HEK293T (cell line): ENCODE measurements around the gene RBBP6.

Experiments
- CTCF ChIA-PET: fragments of 350-600 bp; formaldehyde crosslinking; extraction: SDS; loops from one replicate; lab custom pipeline; 2021; ENCODE audit warnings: antibody characterized with exemption, inconsistent platforms; lab: Yijun Ruan, JAX
- POLR2A ChIA-PET: fragments of 350-600 bp; formaldehyde crosslinking; extraction: SDS; loops from one replicate; lab custom pipeline; 2020; ENCODE audit warnings: antibody characterized with exemption, inconsistent platforms; lab: Yijun Ruan, JAX
- DNase-seq: peaks from one replicate; pipeline ENCODE4 v3.0.0; 2012; ENCODE audit warnings: mixed read lengths; ENCODE audit errors: extremely low spot score
- ARNT ChIP-seq: fragments of 450-650 bp; IDR thresholded peaks from 2 replicates; pipeline ENCODE4 v1.6.1; 2017; ENCODE audit warnings: mild to moderate bottlenecking
- BHLHE40 ChIP-seq: fragments of 450-650 bp; IDR thresholded peaks from 2 replicates; pipeline ENCODE4 v1.6.1; 2016; ENCODE audit warnings: mild to moderate bottlenecking, moderate library complexity, borderline replicate concordance
- CTBP1 ChIP-seq: fragments of 450-650 bp; IDR thresholded peaks from 2 replicates; pipeline ENCODE4 v1.6.1; 2016; ENCODE audit warnings: borderline replicate concordance
- ELF4 ChIP-seq: fragments of 450-650 bp; IDR thresholded peaks from 2 replicates; pipeline ENCODE4 v1.6.1; 2017; ENCODE audit warnings: antibody characterized with exemption
- FOXA1 ChIP-seq: fragments of 450-650 bp; IDR thresholded peaks from 2 replicates; pipeline ENCODE4 v1.6.1; 2016; ENCODE audit warnings: mild to moderate bottlenecking
- FOXK2 ChIP-seq: fragments of 450-650 bp; IDR thresholded peaks from 2 replicates; pipeline ENCODE4 v1.6.1; 2016; ENCODE audit warnings: mild to moderate bottlenecking
- FOXM1 ChIP-seq: fragments of 450-650 bp; IDR thresholded peaks from 2 replicates; pipeline ENCODE4 v1.6.1; 2017; ENCODE audit warnings: mild to moderate bottlenecking, borderline replicate concordance
- HDGF ChIP-seq: fragments of 450-650 bp; IDR thresholded peaks from 2 replicates; pipeline ENCODE4 v1.6.1; 2017; ENCODE audit warnings: antibody characterized with exemption, borderline replicate concordance
- L3MBTL2 ChIP-seq: fragments of 450-650 bp; conservative IDR thresholded peaks from 2 replicates; pipeline ENCODE4 v1.6.1; 2016; ENCODE audit warnings: mild to moderate bottlenecking
- LEF1 ChIP-seq: fragments of 450-650 bp; IDR thresholded peaks from 2 replicates; pipeline ENCODE4 v1.6.1; 2017; ENCODE audit warnings: mild to moderate bottlenecking, borderline replicate concordance
- NFRKB ChIP-seq: fragments of 450-650 bp; IDR thresholded peaks from 2 replicates; pipeline ENCODE4 v1.6.1; 2016; ENCODE audit warnings: mild to moderate bottlenecking, moderate library complexity
- SP1 ChIP-seq: fragments of 450-650 bp; IDR thresholded peaks from 2 replicates; pipeline ENCODE4 v1.6.1; 2017
- SUZ12 ChIP-seq: fragments of 450-650 bp; IDR thresholded peaks from 2 replicates; pipeline ENCODE4 v1.6.1; 2016; ENCODE audit warnings: mild to moderate bottlenecking
- TARDBP ChIP-seq: fragments of 450-650 bp; IDR thresholded peaks from 2 replicates; pipeline ENCODE4 v1.6.1; 2016
- ZNF384 ChIP-seq: fragments of 450-650 bp; IDR thresholded peaks from 2 replicates; pipeline ENCODE4 v1.6.1; 2016
- TF ChIP-seq, protein P1 (sequence below): fragments of 450-650 bp; IDR thresholded peaks from 2 replicates; pipeline ENCODE4 v1.6.1; 2016

RBBP6 gene

DNA sequence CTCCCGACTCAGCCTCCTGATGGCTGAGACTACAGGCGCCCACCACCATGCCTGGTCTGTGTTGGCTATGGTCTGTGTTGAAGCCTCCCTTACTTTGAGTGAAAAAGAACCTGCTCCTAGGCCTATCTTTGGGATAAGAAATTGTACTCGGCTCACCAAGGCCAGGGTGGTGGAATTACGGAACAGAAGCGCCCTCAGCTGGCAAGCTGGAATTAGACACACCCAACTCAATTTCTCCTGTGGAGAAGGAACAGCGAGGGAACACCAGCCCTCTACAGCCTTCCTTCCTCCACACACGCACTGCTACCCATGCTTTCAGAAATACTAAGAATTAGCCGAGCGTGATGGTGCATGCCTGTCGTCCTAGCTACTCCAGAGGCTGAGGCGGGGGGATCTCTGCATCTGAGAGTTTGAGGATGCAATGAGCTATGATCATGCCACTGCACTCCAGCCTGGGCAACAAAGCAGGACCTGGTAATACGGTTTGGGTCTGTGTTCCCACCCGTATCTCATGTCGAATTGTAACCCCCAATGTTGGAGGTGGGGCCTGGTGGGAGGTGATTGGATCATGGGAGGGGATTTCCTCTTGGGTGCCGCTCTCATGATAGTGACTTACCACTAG lies 40.1 kb upstream of the RBBP6 start:
- POLR2A ChIA-PET, result interaction anchor here (1.0 kb wide), 1 partner anchor 247 kb away, joined by 3 read pairs; no protein-coding TSS in a partner anchor
- CTCF ChIA-PET, result interaction anchor here (0.8 to 1.9 kb wide), 4 partner anchors 8 to 456 kb away, joined by 3 to 8 read pairs (median 3); no protein-coding TSS in a partner anchor
- no peak for TF ChIP-seq LEF1
- no peak for TF ChIP-seq L3MBTL2
- TF ChIP-seq SP1, result no peak
- peak; percentile 72 for DNase-seq

DNA sequence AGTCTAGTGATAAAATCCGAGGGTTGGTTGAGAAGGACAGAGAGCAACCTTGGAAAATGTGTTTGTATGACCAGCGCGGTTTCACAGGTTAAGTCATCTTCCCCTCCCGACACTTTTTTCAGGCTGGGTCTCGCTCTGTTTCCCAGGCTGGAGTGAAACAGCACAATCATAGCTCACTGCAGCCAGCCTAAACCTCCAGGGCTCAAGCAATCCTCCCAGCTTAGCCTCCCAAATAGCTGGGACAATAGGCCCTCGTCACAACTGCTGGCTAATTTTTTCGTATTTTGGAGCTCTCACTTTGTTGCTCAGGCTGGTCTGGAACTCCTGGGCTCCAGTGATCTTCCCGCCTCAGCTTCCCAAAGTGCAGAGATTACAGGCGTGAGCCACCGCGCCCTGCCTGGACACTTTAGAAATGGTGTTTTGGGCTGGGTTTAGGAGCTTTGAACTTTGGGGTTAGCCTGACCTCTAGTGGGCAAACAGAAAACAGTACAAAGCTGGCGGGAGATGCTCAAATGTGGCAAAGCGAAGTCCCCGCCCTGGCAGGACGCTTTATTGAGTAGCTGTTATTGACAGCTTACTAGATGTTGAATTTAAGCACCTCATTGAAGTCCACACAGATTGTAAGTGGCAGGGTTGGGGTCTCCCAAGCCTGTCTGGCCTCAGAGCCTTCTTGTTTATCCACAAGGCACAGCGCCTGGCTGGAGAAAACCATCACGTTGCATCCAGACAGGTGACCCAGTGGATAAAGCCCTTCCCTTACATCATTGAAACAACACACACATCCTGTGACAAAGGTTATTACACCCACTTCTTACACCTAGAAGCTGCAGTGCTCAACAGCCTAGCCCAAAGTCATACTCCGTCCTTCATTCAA lies 34.7 kb upstream of the RBBP6 start:
- ChIA-PET CTCF (interaction anchor here (0.5 to 2.2 kb wide), 20 partner anchors 8 to 775 kb away, joined by 3 to 23 read pairs (median 4); no protein-coding TSS in a partner anchor), POLR2A (no interaction called here)
- peak; percentile 76 for DNase-seq
- no peak for TF ChIP-seq SUZ12
- TF ChIP-seq NFRKB, result no peak
- TF ChIP-seq, protein P1, sequence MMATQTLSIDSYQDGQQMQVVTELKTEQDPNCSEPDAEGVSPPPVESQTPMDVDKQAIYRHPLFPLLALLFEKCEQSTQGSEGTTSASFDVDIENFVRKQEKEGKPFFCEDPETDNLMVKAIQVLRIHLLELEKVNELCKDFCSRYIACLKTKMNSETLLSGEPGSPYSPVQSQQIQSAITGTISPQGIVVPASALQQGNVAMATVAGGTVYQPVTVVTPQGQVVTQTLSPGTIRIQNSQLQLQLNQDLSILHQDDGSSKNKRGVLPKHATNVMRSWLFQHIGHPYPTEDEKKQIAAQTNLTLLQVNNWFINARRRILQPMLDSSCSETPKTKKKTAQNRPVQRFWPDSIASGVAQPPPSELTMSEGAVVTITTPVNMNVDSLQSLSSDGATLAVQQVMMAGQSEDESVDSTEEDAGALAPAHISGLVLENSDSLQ, result no peak
- TF ChIP-seq LEF1, result no peak
- TF ChIP-seq ARNT, result no peak

DNA sequence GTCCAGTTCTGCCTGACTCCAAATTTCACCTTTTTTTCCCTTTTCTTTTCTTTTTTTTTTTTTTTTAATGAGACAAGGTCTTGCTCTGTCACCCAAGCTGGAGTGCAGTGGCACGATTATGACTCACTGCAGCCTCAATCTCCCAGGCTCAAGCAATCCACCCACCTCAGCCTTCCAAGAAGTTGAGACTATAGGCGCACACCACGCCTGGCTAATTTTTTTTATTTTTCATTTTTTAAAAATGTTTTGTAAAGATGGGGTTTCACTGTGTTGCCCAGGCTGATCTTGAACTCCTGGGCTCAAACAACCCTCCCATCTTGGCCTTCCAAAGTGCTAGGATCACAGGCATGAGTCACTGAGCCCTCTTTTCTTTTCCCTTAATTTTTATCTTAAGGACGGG lies 33.4 kb upstream of the RBBP6 start:
- ChIA-PET CTCF (interaction anchor here (0.6 to 1.7 kb wide), 4 partner anchors 11 to 703 kb away, joined by 3 to 5 read pairs (median 3); no protein-coding TSS in a partner anchor), POLR2A (no interaction called here)
- DNase-seq, result no peak
- no peak for TF ChIP-seq ZNF384
- no peak for TF ChIP-seq SP1
- no peak for TF ChIP-seq TARDBP
- TF ChIP-seq FOXA1, result no peak
- TF ChIP-seq FOXM1, result no peak
- TF ChIP-seq NFRKB, result no peak
- no peak for TF ChIP-seq CTBP1
- TF ChIP-seq L3MBTL2, result no peak
- TF ChIP-seq LEF1, result no peak

DNA sequence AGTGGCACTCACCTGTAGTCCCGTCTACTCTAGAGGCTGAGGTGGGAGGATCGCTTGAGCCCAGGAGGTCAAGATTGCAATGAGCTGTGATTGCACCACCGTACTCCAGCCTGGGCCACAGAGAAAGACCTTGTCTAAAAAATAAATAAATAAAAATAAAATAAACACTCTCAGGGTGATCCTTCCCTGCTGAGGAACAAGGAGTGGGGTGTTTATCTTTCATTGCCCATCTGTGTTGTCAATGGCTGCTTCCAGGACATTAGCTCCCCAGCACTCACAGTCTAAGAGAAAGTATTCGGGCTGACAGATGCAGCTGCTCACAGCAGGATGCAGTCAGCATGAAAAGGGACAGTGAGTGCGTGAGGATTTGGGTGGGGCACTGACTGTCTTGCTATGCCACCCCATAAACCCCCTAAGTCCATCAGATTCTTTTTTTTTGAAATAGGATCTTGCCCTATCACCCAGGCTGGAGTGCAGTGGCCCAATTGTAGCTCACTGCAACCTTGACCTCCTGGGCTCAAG lies 31.3 kb upstream of the RBBP6 start:
- DNase-seq, result no peak
- POLR2A ChIA-PET, result no interaction called here
- CTCF ChIA-PET, result interaction anchor here (1.2 to 1.4 kb wide), 2 partner anchors 9 to 463 kb away, joined by 4 read pairs; no protein-coding TSS in a partner anchor
- TF ChIP-seq FOXA1, result no peak
- TF ChIP-seq TARDBP, result no peak
- TF ChIP-seq FOXK2, result no peak
- no peak for TF ChIP-seq NFRKB
- TF ChIP-seq CTBP1, result no peak
- TF ChIP-seq L3MBTL2, result no peak
- no peak for TF ChIP-seq SUZ12
- no peak for TF ChIP-seq BHLHE40
- no peak for TF ChIP-seq ARNT

DNA sequence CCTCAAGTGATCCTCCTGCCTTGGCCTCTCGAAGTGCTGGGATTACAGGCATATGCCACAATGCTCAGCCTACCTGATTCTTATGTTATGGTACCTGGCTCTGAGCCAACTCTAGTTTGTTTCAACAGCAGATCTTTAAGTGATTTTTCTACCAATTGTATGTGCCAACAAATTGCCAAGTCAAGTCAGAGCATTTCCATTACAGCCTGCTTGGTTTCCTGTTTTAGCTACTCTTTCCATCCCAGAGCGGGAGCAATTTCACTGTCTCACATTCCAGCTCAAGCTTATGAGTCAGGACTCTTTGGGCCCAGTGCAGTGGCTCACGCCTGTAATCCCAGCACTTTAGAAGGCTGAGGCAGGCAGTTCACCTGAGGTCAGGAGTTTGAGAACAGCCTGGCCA lies 30.8 kb upstream of the RBBP6 start:
- DNase-seq, result no peak
- POLR2A ChIA-PET, result no interaction called here
- CTCF ChIA-PET, result interaction anchor here (1.2 to 1.4 kb wide), 2 partner anchors 9 to 463 kb away, joined by 4 read pairs; no protein-coding TSS in a partner anchor
- no peak for TF ChIP-seq CTBP1
- TF ChIP-seq, protein P1, result no peak
- TF ChIP-seq SUZ12, result no peak
- TF ChIP-seq ZNF384, result no peak
- TF ChIP-seq BHLHE40, result no peak
- no peak for TF ChIP-seq FOXM1
- no peak for TF ChIP-seq LEF1
- TF ChIP-seq NFRKB, result no peak
- no peak for TF ChIP-seq HDGF
- no peak for TF ChIP-seq ARNT
- TF ChIP-seq SP1, result no peak
- TF ChIP-seq TARDBP, result no peak
- TF ChIP-seq FOXK2, result no peak
- TF ChIP-seq FOXA1, result no peak

DNA sequence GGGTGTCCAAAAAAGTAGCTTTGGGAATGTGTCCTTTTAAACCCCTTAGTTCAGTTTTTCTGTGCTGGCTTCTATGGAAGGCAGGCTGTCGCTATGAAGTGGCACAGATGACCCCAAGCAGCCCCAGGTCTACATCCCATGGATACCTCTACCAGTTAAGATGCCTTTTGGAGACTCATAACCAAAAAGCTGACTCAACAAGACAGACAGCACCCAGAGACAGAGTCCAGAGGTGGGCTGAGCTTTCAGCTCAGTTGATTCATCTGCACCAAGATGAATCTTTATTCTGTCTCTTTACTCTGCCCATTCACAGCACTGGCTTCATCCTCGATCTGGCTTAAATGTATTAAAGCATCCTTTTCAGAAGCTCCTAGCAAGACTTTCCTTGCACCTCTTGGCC lies 29.8 kb upstream of the RBBP6 start:
- POLR2A ChIA-PET, result no interaction called here
- CTCF ChIA-PET, result no interaction called here
- no peak for DNase-seq

DNA sequence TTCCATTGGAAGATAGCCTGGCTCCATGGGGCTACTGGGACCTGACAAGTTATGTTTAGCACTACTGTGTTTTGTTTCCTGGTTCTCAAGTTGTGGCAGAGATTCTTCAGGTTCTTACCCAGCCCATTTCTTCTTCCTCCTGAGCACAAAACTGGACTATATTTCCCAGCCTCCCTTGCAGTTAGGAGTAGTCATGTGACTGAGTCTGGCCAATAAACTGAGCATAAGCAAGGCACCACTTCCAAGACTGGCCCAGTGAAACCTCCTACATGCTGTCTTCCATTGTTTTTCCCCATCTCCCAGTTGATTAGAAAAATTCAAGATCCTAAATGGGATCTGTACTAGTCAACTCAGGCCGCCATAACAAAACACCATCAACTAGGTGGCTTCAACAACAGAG lies 28.2 kb upstream of the RBBP6 start:
- TF ChIP-seq ARNT (no peak), BHLHE40 (no peak), L3MBTL2 (no peak), FOXA1 (no peak), ELF4 (no peak), TARDBP (no peak), LEF1 (no peak), FOXK2 (no peak), HDGF (no peak), SUZ12 (no peak), CTBP1 (no peak), NFRKB (no peak), SP1 (no peak), FOXM1 (no peak), ZNF384 (no peak)
- TF ChIP-seq, protein P1, result no peak
- no peak for DNase-seq
- ChIA-PET CTCF (no interaction called here), POLR2A (no interaction called here)

More for the DNA sequence above, 29.8 kb upstream of the RBBP6 start:
- no peak for TF ChIP-seq ARNT
- no peak for TF ChIP-seq ELF4
